ENCODE results near the gene AP3S2.

- no peak for TF ChIP-seq CTCF (IDR thresholded peaks at IDR 0.05)
- TF ChIP-seq POLR2A (IDR thresholded peaks at IDR 0.05) = no peak
Measured at GRCh38 chr15:89855948-89856347, 37.8 kb downstream of the AP3S2 start.
